ENCODE results near the gene RAVER2.
"Not testable (repeated sequence)": the region's sequence is repeated elsewhere in the genome, so short reads cannot be mapped to it uniquely, and the experiment has no call there.

GRCh38 chr1:64773306-64773705 is 28.4 kb downstream of the RAVER2 start:
- TF ChIP-seq, protein P1, sequence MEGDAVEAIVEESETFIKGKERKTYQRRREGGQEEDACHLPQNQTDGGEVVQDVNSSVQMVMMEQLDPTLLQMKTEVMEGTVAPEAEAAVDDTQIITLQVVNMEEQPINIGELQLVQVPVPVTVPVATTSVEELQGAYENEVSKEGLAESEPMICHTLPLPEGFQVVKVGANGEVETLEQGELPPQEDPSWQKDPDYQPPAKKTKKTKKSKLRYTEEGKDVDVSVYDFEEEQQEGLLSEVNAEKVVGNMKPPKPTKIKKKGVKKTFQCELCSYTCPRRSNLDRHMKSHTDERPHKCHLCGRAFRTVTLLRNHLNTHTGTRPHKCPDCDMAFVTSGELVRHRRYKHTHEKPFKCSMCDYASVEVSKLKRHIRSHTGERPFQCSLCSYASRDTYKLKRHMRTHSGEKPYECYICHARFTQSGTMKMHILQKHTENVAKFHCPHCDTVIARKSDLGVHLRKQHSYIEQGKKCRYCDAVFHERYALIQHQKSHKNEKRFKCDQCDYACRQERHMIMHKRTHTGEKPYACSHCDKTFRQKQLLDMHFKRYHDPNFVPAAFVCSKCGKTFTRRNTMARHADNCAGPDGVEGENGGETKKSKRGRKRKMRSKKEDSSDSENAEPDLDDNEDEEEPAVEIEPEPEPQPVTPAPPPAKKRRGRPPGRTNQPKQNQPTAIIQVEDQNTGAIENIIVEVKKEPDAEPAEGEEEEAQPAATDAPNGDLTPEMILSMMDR (IDR thresholded peaks at IDR 0.05; ENCODE audit: insufficient read depth, low read length), result not testable (repeated sequence)
- TF ChIP-seq GABPA (IDR thresholded peaks at IDR 0.05; ENCODE audit: low read depth); POLR2AphosphoS5 (IDR thresholded peaks at IDR 0.05; ENCODE audit: low read depth); SPI1 (IDR thresholded peaks at IDR 0.05; ENCODE audit: borderline replicate concordance, low read depth): not testable (repeated sequence)
- TF ChIP-seq, protein P2, sequence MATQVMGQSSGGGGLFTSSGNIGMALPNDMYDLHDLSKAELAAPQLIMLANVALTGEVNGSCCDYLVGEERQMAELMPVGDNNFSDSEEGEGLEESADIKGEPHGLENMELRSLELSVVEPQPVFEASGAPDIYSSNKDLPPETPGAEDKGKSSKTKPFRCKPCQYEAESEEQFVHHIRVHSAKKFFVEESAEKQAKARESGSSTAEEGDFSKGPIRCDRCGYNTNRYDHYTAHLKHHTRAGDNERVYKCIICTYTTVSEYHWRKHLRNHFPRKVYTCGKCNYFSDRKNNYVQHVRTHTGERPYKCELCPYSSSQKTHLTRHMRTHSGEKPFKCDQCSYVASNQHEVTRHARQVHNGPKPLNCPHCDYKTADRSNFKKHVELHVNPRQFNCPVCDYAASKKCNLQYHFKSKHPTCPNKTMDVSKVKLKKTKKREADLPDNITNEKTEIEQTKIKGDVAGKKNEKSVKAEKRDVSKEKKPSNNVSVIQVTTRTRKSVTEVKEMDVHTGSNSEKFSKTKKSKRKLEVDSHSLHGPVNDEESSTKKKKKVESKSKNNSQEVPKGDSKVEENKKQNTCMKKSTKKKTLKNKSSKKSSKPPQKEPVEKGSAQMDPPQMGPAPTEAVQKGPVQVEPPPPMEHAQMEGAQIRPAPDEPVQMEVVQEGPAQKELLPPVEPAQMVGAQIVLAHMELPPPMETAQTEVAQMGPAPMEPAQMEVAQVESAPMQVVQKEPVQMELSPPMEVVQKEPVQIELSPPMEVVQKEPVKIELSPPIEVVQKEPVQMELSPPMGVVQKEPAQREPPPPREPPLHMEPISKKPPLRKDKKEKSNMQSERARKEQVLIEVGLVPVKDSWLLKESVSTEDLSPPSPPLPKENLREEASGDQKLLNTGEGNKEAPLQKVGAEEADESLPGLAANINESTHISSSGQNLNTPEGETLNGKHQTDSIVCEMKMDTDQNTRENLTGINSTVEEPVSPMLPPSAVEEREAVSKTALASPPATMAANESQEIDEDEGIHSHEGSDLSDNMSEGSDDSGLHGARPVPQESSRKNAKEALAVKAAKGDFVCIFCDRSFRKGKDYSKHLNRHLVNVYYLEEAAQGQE (IDR thresholded peaks at IDR 0.05; ENCODE audit: insufficient replicate concordance, low read depth), result not testable (repeated sequence)

Measured in HL-60 (cell line).